BE2C (cell line): ENCODE results near the gene MRTFA.

ENCODE experiments used
- DNase-seq: peaks from one replicate; pipeline ENCODE4 v3.0.0-alpha.2; 2020
- H3K27me3 ChIP-seq: fragments of 250-450 bp; sonication (Bioruptor Pico); 2 replicates; pipeline ENCODE4 v1.5.1; 2020; ENCODE audit warnings: mild to moderate bottlenecking
- H3K36me3 ChIP-seq: fragments of 250-450 bp; sonication (Bioruptor Pico); 2 replicates; pipeline ENCODE4 v1.5.1; 2020; ENCODE audit warnings: mild to moderate bottlenecking
- H3K4me1 ChIP-seq: fragments of 250-450 bp; sonication (Bioruptor Pico); 2 replicates; pipeline ENCODE4 v1.5.1; 2020
- H3K4me3 ChIP-seq: 2 replicates; pipeline ENCODE4 v1.5.1; 2011; ENCODE audit warnings: low read depth, low read length
- H3K9me3 ChIP-seq: fragments of 250-450 bp; sonication (Bioruptor Pico); 2 replicates; pipeline ENCODE4 v1.5.1; 2020
- TF ChIP-seq, protein P1 (sequence below): IDR thresholded peaks from 2 replicates; pipeline ENCODE4 v1.5.1; 2012; ENCODE audit warnings: mild to moderate bottlenecking, low read depth, low read length

MRTFA gene

GRCh38 chr22:40417881-40418280 is 218.6 kb downstream of the MRTFA start:
- no peak for DNase-seq
- Histone ChIP-seq H3K27me3 (no peaks in the 10 kb centered on the region), H3K9me3 (no peaks in the 10 kb centered on the region), H3K36me3 (peaks cover 38% of the 10 kb centered on the region), H3K4me3 (no peak overlapping the region), H3K4me1 (peaks cover 11% of the 10 kb centered on the region)
- TF ChIP-seq, protein P1, sequence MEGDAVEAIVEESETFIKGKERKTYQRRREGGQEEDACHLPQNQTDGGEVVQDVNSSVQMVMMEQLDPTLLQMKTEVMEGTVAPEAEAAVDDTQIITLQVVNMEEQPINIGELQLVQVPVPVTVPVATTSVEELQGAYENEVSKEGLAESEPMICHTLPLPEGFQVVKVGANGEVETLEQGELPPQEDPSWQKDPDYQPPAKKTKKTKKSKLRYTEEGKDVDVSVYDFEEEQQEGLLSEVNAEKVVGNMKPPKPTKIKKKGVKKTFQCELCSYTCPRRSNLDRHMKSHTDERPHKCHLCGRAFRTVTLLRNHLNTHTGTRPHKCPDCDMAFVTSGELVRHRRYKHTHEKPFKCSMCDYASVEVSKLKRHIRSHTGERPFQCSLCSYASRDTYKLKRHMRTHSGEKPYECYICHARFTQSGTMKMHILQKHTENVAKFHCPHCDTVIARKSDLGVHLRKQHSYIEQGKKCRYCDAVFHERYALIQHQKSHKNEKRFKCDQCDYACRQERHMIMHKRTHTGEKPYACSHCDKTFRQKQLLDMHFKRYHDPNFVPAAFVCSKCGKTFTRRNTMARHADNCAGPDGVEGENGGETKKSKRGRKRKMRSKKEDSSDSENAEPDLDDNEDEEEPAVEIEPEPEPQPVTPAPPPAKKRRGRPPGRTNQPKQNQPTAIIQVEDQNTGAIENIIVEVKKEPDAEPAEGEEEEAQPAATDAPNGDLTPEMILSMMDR, result no peak

DNA sequence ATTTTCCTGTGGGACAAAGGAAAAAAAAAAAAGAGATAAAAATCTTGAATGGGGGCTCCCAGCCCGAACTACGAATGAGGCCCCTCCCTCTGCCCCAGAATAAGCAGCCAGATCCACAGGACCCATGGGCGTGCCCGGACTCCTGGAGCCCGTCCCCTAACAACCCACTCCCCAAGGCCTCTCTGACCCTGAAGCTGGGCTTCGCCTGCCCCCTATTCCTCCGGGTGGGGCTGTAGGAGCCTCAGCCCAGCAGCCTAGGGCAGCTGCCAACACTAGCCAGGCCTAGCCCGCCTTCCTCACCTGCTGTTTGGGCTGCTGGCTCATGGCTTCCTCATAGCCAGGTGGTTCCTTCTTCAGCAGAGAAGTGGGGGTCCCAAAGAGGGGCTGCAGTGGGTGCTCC is 219.5 kb downstream of the MRTFA start:
- Histone ChIP-seq H3K36me3 (peaks cover 38% of the 10 kb centered on the region), H3K4me3 (no peak overlapping the region), H3K4me1 (peaks cover 11% of the 10 kb centered on the region), H3K9me3 (no peaks in the 10 kb centered on the region), H3K27me3 (no peaks in the 10 kb centered on the region)
- no peak for DNase-seq
- TF ChIP-seq, protein P1, result no peak

DNA sequence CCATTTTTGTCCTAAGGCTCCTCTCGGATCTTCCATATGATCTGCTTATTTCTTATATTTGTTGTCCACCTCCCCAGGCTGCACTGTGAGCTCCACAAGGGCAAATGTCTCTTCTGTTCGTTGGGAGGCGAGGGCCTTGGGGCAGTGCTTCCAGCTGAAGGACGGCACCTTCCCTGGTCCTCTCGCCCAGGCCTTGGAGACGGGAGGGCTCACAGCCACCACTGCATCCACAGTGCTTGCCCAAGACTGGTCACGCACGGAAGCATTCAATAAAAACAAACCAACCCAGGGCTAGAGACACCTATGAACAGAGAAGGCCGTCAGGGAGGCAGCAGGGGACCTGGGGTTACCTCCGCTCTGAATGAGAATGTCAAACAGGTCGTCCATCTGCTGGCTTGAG is 219.9 kb downstream of the MRTFA start:
- Histone ChIP-seq H3K9me3 (no peaks in the 10 kb centered on the region), H3K4me1 (peaks cover 11% of the 10 kb centered on the region), H3K27me3 (no peaks in the 10 kb centered on the region), H3K36me3 (peaks cover 40% of the 10 kb centered on the region), H3K4me3 (no peak overlapping the region)
- TF ChIP-seq, protein P1, result no peak
- DNase-seq, result no peak

DNA sequence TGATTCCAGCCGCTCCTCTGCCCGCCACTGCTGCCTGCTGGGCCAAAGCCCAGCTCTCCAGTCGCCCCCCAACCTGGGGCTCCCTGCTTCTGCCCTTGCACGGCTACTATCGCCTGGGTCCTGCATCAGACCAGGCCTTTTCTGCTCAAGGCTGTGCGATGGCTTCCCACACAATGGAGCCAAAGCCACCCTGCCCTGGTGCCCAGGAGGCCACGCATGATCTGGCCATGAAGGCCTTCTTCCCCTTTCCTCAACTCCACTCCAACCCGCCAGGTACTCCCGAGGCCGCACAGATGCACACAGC is 220.3 kb downstream of the MRTFA start:
- H3K4me1 ChIP-seq, result peaks cover 11% of the 10 kb centered on the region
- DNase-seq, result no peak
- H3K27me3 ChIP-seq, result no peaks in the 10 kb centered on the region
- TF ChIP-seq, protein P1, result no peak
- no peak overlapping the region for H3K4me3 ChIP-seq
- H3K36me3 ChIP-seq, result peaks cover 44% of the 10 kb centered on the region
- H3K9me3 ChIP-seq, result no peaks in the 10 kb centered on the region

DNA sequence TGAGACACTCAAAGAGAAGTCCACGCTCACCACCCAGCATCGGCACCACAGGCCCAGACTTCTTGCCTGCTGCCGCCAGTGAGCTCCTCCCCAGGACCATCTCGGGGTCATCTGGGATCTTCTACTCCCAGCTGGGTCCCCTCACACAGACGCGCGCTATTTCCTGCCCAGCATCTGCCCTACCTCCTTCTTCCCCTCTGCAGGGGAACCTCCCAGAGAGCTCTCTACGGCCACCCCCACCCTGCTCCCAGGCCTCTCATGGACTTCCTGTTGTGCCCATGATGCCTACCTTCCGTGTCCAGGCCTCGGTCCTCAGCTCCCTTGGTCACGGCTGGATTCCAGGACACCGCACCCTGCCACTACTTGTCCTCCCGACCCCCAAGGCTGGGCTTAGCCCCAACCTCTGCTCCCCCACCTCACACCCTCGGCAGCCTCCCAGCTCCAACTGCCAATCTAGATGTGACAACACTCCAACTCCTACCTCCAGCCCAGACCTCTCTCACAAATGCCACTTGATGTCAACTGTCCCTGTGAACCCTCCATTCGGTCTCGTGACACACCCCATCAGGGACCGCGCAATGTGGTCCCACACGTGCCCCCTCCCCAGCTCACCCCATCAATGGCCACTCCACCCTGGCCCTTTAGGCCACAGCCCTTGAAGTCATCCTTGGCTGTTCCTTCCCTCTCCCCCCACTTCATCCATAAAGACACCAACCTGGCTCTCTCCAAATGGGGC is 220.8 kb downstream of the MRTFA start:
- H3K27me3 ChIP-seq, result no peaks in the 10 kb centered on the region
- DNase-seq, result no peak
- no peaks in the 10 kb centered on the region for H3K9me3 ChIP-seq
- H3K36me3 ChIP-seq, result peaks cover 46% of the 10 kb centered on the region
- H3K4me3 ChIP-seq, result no peak overlapping the region
- peaks cover 11% of the 10 kb centered on the region for H3K4me1 ChIP-seq
- TF ChIP-seq, protein P1, result no peak

DNA sequence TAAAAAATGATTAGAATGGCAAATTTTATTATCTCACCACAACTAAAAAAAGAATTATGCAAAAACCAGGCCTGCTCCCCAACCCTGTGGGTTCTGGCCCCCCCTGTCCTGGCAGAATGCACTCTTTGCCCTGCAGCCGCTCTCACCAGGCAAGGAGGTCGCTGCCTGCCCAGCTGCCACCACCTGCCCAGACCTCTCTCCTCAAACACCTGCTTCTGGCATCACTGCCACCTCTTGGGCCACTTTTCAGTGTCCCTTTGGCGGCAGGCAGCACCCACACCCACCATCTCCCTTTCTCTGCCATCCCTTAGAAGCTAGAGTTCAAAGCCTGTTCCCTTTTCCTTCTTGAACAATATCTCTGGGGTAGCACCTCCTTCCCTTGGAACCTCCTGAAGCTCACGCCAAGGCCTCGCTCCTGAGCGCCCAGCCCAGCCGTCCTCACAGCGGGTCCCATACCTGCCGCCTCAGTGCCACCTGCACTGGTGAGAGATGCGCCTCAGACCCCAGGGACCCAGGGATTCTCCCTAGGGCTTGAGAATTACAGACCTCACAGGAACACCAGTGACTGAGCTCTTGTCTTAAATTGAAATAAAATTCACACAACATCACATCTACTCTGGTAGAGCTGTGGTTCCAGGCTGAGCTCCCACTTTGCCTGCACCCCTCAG is 221.5 kb downstream of the MRTFA start:
- Histone ChIP-seq H3K36me3 (peaks cover 46% of the 10 kb centered on the region), H3K4me3 (no peak overlapping the region), H3K9me3 (no peaks in the 10 kb centered on the region), H3K4me1 (peaks cover 11% of the 10 kb centered on the region), H3K27me3 (no peaks in the 10 kb centered on the region)
- TF ChIP-seq, protein P1, result no peak
- no peak for DNase-seq
